Left renal pelvis (tissue), 4 donors: Measurements from ENCODE around the gene KPNA1. TPM values are rescaled to one million over a fixed set of nuclear protein-coding genes. Genes with fewer than 3 reads are reported as not detected.
A peak's percentile ranks its signal among the peaks of the same experiment; 100 is the strongest.

Source experiments
- DNase-seq, 4 donors: peaks; one replicate each; pipeline ENCODE4 v3.0.0-alpha.2; 2013; ENCODE audit warnings: low read depth in 4 of 4, low spot score in 3 of 4
- polyA plus RNA-seq, 4 donors: library from polyadenylated mRNA; unstranded; fragments of 120-200 nt; gene quantifications; one replicate each; pipeline ENCODE4 v1.2.1, GENCODE V29; 2013; ENCODE audit not compliant: insufficient read length in 4 of 4

KPNA1 gene
- polyA plus RNA-seq, 4 donors: 38.6 to 54.6 (median 48.6) TPM

- no peak for DNase-seq
These were observed 93.6 kb downstream of the KPNA1 start for GRCh38 chr3:122421101-122421500.

DNA sequence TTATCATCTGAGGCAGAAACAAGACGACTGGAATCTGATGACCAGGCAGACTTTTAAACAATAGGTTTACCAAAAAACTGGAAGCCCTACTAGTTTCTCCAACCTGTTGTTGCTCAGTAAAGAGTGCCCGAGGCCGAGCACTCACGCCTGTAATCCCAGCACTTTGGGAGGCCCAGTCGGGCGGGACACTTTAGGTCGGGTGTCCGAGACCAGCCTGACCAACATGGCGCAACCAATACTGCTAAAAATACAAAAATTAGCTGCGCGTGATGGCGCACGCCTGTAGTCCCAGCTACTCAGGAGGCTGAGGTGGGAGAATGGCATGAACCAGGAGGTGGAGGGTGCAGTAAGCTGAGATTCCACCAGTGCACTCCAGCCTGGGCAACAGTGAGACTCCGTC is 97.8 kb downstream of the KPNA1 start:
- DNase-seq: no peak

DNA sequence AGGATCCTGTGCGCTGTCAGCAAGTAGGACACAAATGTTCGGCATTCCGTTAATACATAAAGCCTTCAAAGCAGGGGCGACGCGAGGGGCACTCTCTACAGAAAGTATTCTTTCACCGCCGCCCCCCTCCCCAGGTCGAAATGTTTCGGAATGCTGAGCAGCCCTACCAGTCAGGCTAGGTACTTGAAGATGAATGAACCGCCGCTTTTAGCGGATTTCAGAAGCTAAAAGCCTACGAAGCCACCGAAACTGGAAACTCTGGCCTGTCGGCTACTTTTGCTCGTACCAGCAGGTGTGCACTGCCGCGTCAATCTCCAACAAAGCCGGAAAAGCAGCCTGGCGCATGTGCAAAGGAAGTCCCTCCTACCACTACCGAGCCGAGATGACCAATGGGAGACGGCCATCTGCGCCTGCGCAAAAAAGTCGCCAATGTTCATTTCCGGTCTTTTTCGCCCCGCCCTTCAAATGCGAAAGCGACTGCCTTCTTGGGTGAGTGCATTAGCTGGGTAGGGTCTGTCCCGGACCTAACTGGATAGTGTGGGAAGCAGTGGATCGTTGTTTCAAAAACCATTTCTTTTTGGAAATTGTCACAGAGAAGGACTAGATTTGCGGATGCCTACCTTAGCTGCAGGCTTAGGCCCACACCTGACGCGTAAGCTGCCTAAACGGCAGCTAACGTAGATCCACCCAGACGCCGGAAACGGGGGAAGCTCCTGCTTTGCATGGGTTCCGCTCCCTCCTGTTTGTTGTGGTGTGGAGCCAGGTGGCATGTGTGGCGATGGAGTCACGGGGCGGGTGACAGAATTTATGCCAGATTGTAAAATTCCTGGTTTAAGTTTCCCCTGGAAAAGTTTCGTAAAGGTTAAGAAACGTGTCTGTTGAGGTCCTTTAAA is 98.7 kb downstream of the KPNA1 start, which contains the start of gene WDR5B:
WDR5B (minus strand) TSS at position 301 of the 893 bp plus-strand sequence. CDS start 534 bp downstream, outside the sequence.
- peak; percentile 97 to 99 (median 98) for DNase-seq

- peak in 1 of 4 donors; percentile 27 for DNase-seq
These were observed 99.5 kb downstream of the KPNA1 start for GRCh38 chr3:122415104-122415744.

- no peak for DNase-seq
These were observed 100.3 kb downstream of the KPNA1 start for GRCh38 chr3:122414391-122414790.

- DNase-seq: no peak
These were observed 104.1 kb downstream of the KPNA1 start for GRCh38 chr3:122410639-122411038.

DNA sequence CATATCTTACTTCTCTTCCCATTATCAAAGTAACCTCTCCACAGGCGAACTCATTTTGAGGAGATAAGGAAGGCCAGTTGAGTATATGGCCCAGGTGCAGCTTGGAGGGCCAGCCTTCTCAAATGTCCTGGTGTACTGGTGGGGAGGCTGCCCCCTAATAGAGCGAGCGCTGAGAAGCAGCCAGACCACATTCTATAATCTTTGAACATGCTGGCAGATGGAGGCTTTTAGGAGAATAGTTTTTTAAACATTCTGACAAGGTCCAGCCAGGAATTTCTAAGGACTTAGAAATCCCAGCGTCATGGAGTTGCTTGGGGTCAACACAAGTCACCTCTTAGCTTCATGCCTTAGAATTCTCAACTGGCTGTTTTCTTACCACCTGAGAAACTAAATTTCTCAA is 104.6 kb downstream of the KPNA1 start:
- DNase-seq: no peak

GRCh38 chr3:122409446-122409845 is 105.3 kb downstream of the KPNA1 start:
- no peak for DNase-seq

DNA sequence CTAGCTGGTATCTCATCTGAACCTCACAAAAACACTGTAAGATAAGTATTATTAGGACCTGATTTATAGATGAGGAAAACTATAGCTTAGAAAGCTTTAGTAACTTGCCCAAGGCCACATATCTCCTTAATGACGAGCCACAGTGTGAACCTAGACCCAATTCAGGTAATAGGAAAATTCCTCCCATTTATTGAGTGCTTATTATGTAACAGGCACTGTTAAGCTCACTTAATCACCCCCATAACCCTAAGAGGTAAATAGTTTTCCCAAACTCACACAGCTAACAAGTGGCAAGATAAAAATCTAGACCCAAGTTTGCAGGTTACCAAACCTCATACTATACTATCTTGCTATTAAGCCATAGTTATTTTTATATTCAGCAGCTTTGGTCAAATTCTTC is 106.8 kb downstream of the KPNA1 start:
- DNase-seq: no peak

DNA sequence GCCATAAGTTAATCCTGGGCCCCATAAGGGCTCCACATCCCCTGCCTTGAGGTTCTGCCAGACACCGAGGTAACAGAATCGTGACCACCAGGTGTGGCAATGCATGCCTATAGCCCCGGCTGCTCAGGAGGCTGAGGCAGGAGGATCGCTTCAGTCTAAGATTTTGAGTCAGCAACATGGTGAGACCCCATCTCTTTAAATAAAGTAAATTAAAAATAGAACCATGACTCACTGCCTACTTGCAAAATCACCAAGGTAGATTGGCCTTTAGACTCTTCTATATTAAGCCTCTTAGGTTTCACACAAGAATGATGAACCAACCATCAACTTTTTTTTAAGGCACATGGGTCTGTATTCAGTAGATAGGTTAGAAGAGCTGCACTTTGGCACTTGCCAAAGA is 108.5 kb downstream of the KPNA1 start:
- no peak for DNase-seq

DNA sequence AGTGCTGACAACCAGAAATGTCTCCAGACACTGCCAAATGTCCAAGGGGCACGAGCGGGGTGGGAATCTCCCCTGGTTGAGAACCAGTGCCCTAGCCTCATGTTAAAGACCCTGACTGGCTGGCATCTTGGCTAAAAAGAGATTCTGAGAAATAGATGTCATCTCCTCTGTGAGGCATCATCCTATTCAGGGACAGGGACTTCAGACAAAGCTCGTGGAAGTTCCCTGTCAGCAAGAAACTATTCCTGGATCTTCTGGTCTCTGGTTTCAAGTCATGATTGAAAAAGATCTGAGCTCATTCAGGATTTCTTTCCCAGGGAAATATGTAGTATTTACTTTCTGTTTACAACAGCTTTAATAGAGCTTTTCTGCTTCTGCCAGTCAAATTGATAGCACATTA is 109.7 kb downstream of the KPNA1 start:
- no peak for DNase-seq

DNA sequence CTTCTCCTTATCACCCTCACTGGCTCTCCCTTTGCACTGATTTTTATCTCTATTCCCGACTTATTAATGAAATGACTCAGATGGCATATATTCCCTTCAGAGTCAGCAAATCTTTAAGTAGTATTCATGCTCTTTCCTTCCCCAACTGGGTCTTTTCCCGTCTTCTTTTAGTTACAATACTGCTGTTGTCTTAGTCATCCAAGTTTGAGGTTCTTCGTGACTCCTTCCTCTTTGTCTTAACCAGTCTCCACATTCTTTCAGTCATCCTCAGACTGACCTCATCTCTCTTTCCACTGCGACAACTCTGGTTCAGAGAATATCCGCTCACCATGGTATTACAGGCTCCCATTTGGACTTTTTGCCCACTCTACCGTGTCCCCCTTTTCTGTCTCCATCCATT is 111.2 kb downstream of the KPNA1 start:
- DNase-seq: no peak

DNA sequence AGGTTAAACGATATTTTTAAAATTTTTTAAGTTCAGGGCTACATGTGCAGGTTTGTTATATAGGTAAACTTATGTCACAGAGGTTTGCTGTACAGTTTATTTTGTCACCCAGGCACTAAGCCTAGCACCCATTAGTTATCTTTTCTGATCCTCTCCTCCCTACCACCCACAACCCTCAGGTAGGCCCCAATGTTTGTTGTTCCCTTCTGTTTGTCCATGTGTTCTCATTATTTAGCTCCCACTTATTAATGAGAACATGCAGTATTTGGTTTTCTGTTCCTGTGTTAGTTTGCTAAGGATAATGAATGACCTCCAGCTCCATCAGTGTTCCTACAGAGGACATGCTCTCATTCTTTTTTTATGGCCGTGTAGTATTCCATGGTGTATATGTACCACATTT is 115.8 kb downstream of the KPNA1 start:
- DNase-seq: no peak

- DNase-seq: no peak
These were observed 117.5 kb downstream of the KPNA1 start for GRCh38 chr3:122397201-122397600.

DNA sequence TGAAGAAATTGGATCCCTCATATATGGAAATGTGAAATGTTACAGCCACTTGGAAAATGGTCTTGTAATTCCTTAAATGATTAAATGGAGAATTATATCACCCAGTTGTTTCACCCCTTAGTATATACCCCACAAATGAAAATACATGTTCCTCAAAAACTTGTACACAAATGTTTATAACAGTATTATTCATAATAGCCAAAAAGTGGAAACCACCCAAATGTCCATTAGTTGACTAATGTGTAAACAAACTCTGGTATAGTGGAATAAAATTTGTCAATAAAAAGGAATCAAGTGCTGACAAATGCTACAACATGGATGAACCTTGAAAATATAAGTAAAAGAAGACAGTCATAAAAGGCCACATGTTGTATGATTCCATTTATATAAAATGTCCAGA is 118.2 kb downstream of the KPNA1 start:
- no peak for DNase-seq

GRCh38 chr3:122395582-122395981 is 119.2 kb downstream of the KPNA1 start:
- no peak for DNase-seq

DNA sequence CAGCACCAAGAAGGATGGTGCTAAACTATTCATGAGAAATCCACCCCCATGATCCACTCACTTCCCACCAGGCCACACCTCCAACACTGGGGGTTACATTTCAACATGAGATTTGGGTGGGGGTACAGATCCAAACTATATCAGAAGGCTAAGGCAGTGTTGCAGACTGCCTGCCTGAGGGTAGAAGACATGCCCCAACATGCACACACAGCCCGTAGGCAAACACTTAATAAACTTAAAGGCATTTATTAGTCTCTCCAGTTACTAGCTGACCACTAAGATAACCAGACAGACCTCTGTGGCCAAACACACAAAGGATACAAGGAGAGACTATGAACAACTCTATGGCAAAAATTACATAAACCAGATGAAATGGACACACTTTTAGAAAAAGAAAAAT is 120.6 kb downstream of the KPNA1 start:
- no peak for DNase-seq

DNA sequence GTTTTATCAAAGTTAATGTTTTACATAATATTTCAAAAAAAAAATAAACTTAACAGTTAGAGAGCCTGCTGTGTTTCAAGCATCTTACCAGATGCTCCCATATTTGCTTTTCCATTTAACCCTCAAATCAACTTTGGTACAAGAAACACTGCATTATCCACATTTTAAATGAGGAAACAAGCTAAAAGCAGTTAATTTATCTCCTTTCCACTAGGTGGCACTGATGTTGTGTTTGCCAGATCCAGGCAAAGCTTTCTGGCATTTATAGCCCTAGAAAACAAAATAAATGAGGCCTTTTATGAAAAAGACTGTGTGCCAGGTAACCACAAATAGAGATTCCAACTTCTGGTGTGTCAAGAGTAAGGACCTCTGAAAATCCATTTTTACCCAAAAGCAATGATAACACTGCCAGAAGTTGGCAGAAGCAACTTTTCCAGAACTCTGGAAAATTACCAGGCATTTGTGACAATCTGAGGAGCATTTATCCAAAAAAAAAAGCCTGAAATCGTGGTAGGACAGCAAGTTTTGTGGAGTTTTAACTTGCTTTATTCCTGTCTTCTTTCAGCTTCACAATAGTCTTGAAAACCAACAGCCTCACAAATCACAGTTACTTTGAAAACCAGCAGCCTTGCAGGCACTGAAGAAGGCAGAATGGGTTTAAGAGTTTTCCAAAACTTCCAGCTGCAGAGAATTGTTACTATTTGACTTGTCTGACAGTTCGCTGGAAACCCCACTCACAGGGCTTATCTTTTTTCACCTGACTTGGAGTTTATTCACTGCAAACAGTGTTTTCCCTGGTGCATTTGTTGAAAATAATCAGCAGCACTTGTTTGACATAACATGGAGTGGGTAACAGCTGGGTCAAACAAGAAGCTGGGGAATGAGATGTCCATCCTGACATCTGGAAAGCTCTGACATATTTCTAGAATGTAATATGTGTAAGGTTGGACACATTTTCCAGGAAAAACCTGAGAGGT is 121.6 kb downstream of the KPNA1 start:
- no peak for DNase-seq

GRCh38 chr3:122391681-122392446 is 122.9 kb downstream of the KPNA1 start:
- DNase-seq: no peak

GRCh38 chr3:122390665-122391064 is 124.1 kb downstream of the KPNA1 start:
- DNase-seq: no peak
